WTC11 (cell line): Measurements from ENCODE around the gene FER. TPM values are rescaled to one million over a fixed set of nuclear protein-coding genes. Genes with fewer than 3 reads are reported as not detected.

Source experiments
- ATAC-seq: fragments of 200-7000 bp; cut with Tn5 transposase; 2 replicates; pipeline ENCODE4 v1.10.0; 2021; ENCODE audit warnings: mild to moderate bottlenecking, moderate library complexity
- CTCF ChIA-PET: fragments of 300-600 bp; sonication (Branson Sonifier 250); formaldehyde crosslinking; loops from one replicate; lab custom pipeline; 2021; ENCODE audit warnings: antibody characterized with exemption; lab: Charles Lee
- POLR2A ChIA-PET: fragments of 350-600 bp; sonication (Branson Sonifier 250); formaldehyde crosslinking; loops from one replicate; lab custom pipeline; 2021; ENCODE audit warnings: antibody characterized with exemption; lab: Charles Lee
- DNase-seq: peaks from one replicate; pipeline ENCODE4 v3.0.0; 2021; ENCODE audit warnings: low spot score
- H3K27ac Mint-ChIP-seq: 2 replicates; pipeline ENCODE4 v1.8.0; 2021; ENCODE audit warnings: mixed read lengths
- H3K27me3 Mint-ChIP-seq: 2 replicates; pipeline ENCODE4 v1.8.0; 2021; ENCODE audit warnings: low read depth, mild to moderate bottlenecking, moderate library complexity, mixed read lengths
- H3K36me3 Mint-ChIP-seq: 2 replicates; pipeline ENCODE4 v1.8.0; 2021; ENCODE audit warnings: mixed read lengths
- H3K4me1 Mint-ChIP-seq: 2 replicates; pipeline ENCODE4 v1.8.0; 2022; ENCODE audit warnings: mixed read lengths
- H3K4me3 Mint-ChIP-seq: 2 replicates; pipeline ENCODE4 v1.8.0; 2021; ENCODE audit warnings: mild to moderate bottlenecking, moderate library complexity, mixed read lengths
- H3K9me3 Mint-ChIP-seq: 2 replicates; pipeline ENCODE4 v1.8.0; 2021; ENCODE audit warnings: mixed read lengths
- AR ChIP-seq: fragments of 250-450 bp; sonication (Bioruptor Pico); IDR thresholded peaks from 2 replicates; pipeline ENCODE4 v1.9.0; 2021; ENCODE audit warnings: mild to moderate bottlenecking
- ATF1 ChIP-seq: sonication (generic); formaldehyde crosslinking; IDR thresholded peaks from 2 replicates; pipeline ENCODE4 v1.8.1; 2023; ENCODE audit warnings: mild to moderate bottlenecking, moderate library complexity, missing genetic modification reagents
- CTCF ChIP-seq: fragments of 200-600 bp; IDR thresholded peaks from 2 replicates; pipeline ENCODE4 v1.8.0; 2022; ENCODE audit warnings: antibody characterized with exemption
- E2F4 ChIP-seq: sonication (generic); formaldehyde crosslinking; IDR thresholded peaks from 2 replicates; pipeline ENCODE4 v1.8.1; 2022; ENCODE audit warnings: low read depth, mild to moderate bottlenecking, moderate library complexity, missing genetic modification reagents, borderline replicate concordance
- E2F5 ChIP-seq: sonication (generic); formaldehyde crosslinking; IDR thresholded peaks from 2 replicates; pipeline ENCODE4 v1.8.1; 2022; ENCODE audit warnings: mild to moderate bottlenecking, moderate library complexity, missing genetic modification reagents
- FOXJ3 ChIP-seq: sonication (generic); formaldehyde crosslinking; IDR thresholded peaks from 2 replicates; pipeline ENCODE4 v1.9.0; 2021; ENCODE audit warnings: missing genetic modification reagents, mild to moderate bottlenecking, borderline replicate concordance
- GABPB1 ChIP-seq: sonication (generic); formaldehyde crosslinking; IDR thresholded peaks from 2 replicates; pipeline ENCODE4 v1.8.1; 2023; ENCODE audit warnings: mild to moderate bottlenecking, missing genetic modification reagents
- JAZF1 ChIP-seq: fragments of 250-450 bp; sonication (Bioruptor Pico); IDR thresholded peaks from 2 replicates; pipeline ENCODE4 v1.9.0; 2021; ENCODE audit warnings: moderate library complexity, mild to moderate bottlenecking, inconsistent platforms
- JUN ChIP-seq: sonication (generic); formaldehyde crosslinking; IDR thresholded peaks from 2 replicates; pipeline ENCODE4 v1.8.0; 2023; ENCODE audit warnings: mild to moderate bottlenecking, missing genetic modification reagents
- KAT7 ChIP-seq: sonication (generic); formaldehyde crosslinking; IDR thresholded peaks from 2 replicates; pipeline ENCODE4 v1.8.1; 2023; ENCODE audit warnings: missing genetic modification reagents, mild to moderate bottlenecking, borderline replicate concordance
- MAX ChIP-seq: sonication (generic); formaldehyde crosslinking; IDR thresholded peaks from 2 replicates; pipeline ENCODE4 v1.8.0; 2022; ENCODE audit warnings: mild to moderate bottlenecking, missing genetic modification reagents
- MYBL2 ChIP-seq: sonication (generic); formaldehyde crosslinking; IDR thresholded peaks from 2 replicates; pipeline ENCODE4 v1.8.1; 2023; ENCODE audit warnings: mild to moderate bottlenecking, moderate library complexity, missing genetic modification reagents
- NFYB ChIP-seq: sonication (generic); formaldehyde crosslinking; conservative IDR thresholded peaks from 2 replicates; pipeline ENCODE4 v1.8.0; 2022; ENCODE audit warnings: low read depth, missing genetic modification reagents
- NR3C1 ChIP-seq: sonication (generic); formaldehyde crosslinking; conservative IDR thresholded peaks from 2 replicates; pipeline ENCODE4 v1.8.1; 2023; ENCODE audit warnings: low read depth, mild to moderate bottlenecking, missing genetic modification reagents
- OVOL2 ChIP-seq: fragments of 250-450 bp; sonication (Bioruptor Pico); IDR thresholded peaks from 2 replicates; pipeline ENCODE4 v1.9.0; 2021; ENCODE audit warnings: mild to moderate bottlenecking, borderline replicate concordance
- PREB ChIP-seq: sonication (generic); formaldehyde crosslinking; IDR thresholded peaks from 2 replicates; pipeline ENCODE4 v1.8.1; 2022; ENCODE audit warnings: mild to moderate bottlenecking, missing genetic modification reagents, moderate library complexity, borderline replicate concordance
- SMAD3 ChIP-seq: sonication (generic); formaldehyde crosslinking; IDR thresholded peaks from 2 replicates; pipeline ENCODE4 v1.8.0; 2022; ENCODE audit warnings: missing genetic modification reagents, mild to moderate bottlenecking, borderline replicate concordance
- SOX15 ChIP-seq: fragments of 250-450 bp; sonication (Bioruptor Pico); IDR thresholded peaks from 2 replicates; pipeline ENCODE4 v1.9.0; 2021; ENCODE audit warnings: mild to moderate bottlenecking
- SP1 ChIP-seq: sonication (generic); formaldehyde crosslinking; conservative IDR thresholded peaks from 2 replicates; pipeline ENCODE4 v1.8.1; 2022; ENCODE audit warnings: missing genetic modification reagents
- STAT6 ChIP-seq: sonication (generic); formaldehyde crosslinking; conservative IDR thresholded peaks from 2 replicates; pipeline ENCODE4 v1.8.1; 2023; ENCODE audit warnings: mild to moderate bottlenecking, low read depth, missing genetic modification reagents, moderate library complexity
- TP53 ChIP-seq: sonication (generic); formaldehyde crosslinking; IDR thresholded peaks from 2 replicates; pipeline ENCODE4 v1.8.1; 2023; ENCODE audit warnings: mild to moderate bottlenecking, missing genetic modification reagents
- ZNF219 ChIP-seq: sonication (generic); formaldehyde crosslinking; IDR thresholded peaks from 2 replicates; pipeline ENCODE4 v1.8.0; 2023; ENCODE audit warnings: missing genetic modification reagents, mild to moderate bottlenecking, borderline replicate concordance
- ZSCAN18 ChIP-seq: fragments of 250-450 bp; sonication (Bioruptor Pico); IDR thresholded peaks from 2 replicates; pipeline ENCODE4 v2.1.2; 2022; ENCODE audit warnings: mild to moderate bottlenecking, moderate library complexity
- total RNA-seq: library from RNA; stranded (reverse); gene quantifications from 3 replicates; pipeline ENCODE4 v1.2.3, GENCODE V29; 2021

FER gene
- total RNA-seq, 1 experiment from 2014 or later = 13.8 TPM

GRCh38 chr5:108786806-108787483, 39.2 kb downstream of the FER start:
- ChIA-PET POLR2A (no interaction called here), CTCF (no interaction called here)
- no peaks in the 10 kb centered on the region for H3K4me1 Mint-ChIP-seq
- no peak overlapping the region for H3K4me3 Mint-ChIP-seq
- TF ChIP-seq TP53 = no peak
- no peak for TF ChIP-seq NR3C1
- no peak for TF ChIP-seq KAT7 (CRISPR knock-in tag)
- no peak for TF ChIP-seq ZNF219 (CRISPR knock-in tag)
- no peak for TF ChIP-seq MYBL2 (CRISPR knock-in tag)
- TF ChIP-seq GABPB1 (CRISPR knock-in tag) = no peak
- no peak for TF ChIP-seq CTCF
- TF ChIP-seq FOXJ3 (CRISPR knock-in tag) = no peak
- TF ChIP-seq MAX (CRISPR knock-in tag) = no peak
- no peak for TF ChIP-seq AR (CRISPR knock-in tag)
- TF ChIP-seq SMAD3 (CRISPR knock-in tag) = no peak
- no peak for TF ChIP-seq JUN (CRISPR knock-in tag)
- TF ChIP-seq E2F5 (CRISPR knock-in tag) = no peak
- no peak for TF ChIP-seq ATF1 (CRISPR knock-in tag)
- peaks cover 44% of the 10 kb centered on the region for H3K9me3 Mint-ChIP-seq
- H3K27me3 Mint-ChIP-seq = no peaks in the 10 kb centered on the region
- peaks cover 40% of the 10 kb centered on the region for H3K36me3 Mint-ChIP-seq
- H3K27ac Mint-ChIP-seq = no peak overlapping the region
- DNase-seq = no peak
- no peak for ATAC-seq

- Mint-ChIP-seq H3K27ac (no peak overlapping the region), H3K36me3 (peaks cover 32% of the 10 kb centered on the region), H3K4me1 (no peaks in the 10 kb centered on the region), H3K27me3 (no peaks in the 10 kb centered on the region), H3K4me3 (no peak overlapping the region), H3K9me3 (peaks cover 35% of the 10 kb centered on the region)
- CTCF ChIA-PET = no interaction called here
- POLR2A ChIA-PET = interaction anchor here (0.7 kb wide), 1 partner anchor 51 kb away, joined by 3 read pairs; no protein-coding TSS in a partner anchor
- DNase-seq (no peak), ATAC-seq (no peak)
- no peak for TF ChIP-seq FOXJ3 (CRISPR knock-in tag)
- no peak for TF ChIP-seq ZSCAN18 (CRISPR knock-in tag)
- no peak for TF ChIP-seq OVOL2 (CRISPR knock-in tag)
- TF ChIP-seq SOX15 (CRISPR knock-in tag) = no peak
- no peak for TF ChIP-seq JAZF1 (CRISPR knock-in tag)
- TF ChIP-seq E2F4 = no peak
- no peak for TF ChIP-seq SP1 (CRISPR knock-in tag)
- no peak for TF ChIP-seq PREB (CRISPR knock-in tag)
- TF ChIP-seq NFYB (CRISPR knock-in tag) = no peak
- TF ChIP-seq STAT6 (CRISPR knock-in tag) = no peak
Measured at GRCh38 chr5:108788142-108788541, 40.4 kb downstream of the FER start.
